Measurements from ENCODE around the gene ZMYM2. TPM values are rescaled to one million over a fixed set of nuclear protein-coding genes. Genes with fewer than 3 reads are reported as not detected.

The ZMYM2 gene
- total and polyA plus RNA-seq, 4 donors = 14.0 to 212 (median 38.5) TPM

DNA sequence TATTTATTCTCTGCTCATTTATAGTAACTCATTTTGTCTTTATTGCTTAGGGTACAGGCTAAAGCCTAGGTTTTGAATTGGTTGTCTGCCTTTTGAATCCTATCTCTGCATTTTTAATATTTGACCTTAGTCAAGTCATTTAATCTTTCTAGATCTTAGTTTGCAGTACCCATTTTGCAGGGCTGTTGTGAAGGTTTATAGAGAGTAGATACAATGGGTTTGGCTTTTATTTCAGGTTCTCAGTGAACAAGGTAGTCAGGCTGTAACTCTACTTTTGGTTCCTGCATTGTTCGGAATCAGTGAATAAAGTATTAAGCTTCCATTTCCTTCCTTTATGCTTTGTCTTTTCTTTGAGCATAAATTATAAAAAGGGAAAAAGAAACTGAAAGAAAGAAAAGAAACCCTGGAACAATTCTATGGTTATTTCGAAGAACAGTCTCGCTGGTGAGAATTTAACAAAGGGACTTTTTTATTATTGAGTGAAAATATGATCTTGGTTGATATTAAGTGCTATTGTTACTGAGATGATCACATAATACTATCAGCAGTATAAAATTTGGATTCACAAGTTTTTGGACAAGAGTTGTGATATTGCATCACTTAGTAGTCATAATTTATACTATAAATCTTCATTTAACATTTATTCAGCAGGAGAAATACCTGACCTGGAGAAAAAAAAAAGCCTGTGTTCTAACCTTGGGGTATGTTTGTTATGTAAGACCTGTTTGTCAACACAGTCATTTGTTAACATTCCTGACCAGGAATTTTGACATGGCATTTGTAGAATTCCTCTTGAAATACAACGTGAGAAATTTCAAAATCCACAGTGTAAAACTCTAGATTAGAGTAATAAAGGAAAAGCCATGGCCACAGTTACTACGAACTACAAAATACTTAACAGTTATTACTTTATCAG, 91.3 kb downstream of the ZMYM2 start:
- TF ChIP-seq, protein P1, sequence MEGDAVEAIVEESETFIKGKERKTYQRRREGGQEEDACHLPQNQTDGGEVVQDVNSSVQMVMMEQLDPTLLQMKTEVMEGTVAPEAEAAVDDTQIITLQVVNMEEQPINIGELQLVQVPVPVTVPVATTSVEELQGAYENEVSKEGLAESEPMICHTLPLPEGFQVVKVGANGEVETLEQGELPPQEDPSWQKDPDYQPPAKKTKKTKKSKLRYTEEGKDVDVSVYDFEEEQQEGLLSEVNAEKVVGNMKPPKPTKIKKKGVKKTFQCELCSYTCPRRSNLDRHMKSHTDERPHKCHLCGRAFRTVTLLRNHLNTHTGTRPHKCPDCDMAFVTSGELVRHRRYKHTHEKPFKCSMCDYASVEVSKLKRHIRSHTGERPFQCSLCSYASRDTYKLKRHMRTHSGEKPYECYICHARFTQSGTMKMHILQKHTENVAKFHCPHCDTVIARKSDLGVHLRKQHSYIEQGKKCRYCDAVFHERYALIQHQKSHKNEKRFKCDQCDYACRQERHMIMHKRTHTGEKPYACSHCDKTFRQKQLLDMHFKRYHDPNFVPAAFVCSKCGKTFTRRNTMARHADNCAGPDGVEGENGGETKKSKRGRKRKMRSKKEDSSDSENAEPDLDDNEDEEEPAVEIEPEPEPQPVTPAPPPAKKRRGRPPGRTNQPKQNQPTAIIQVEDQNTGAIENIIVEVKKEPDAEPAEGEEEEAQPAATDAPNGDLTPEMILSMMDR (IDR thresholded peaks at IDR 0.05; ENCODE audit: control extremely low read depth, extremely low read depth) = no peak
- peaks cover 0 to 23% (median 7%) of the 10 kb centered on the region in 4 donors for H3K36me3 ChIP-seq (ENCODE audit: control insufficient read depth in 4 of 4, insufficient read depth in 4 of 4, low read length in 4 of 4)
- no peak for DNase-seq
- H3K4me3 ChIP-seq = no peak overlapping the region
- ATAC-seq (ENCODE audit: insufficient read depth, low FRiP score) = no peak
- WGBS, 2 donors = 46 to 53% methylated on average over 5 of the region's 5 CpGs
- H3K9me3 ChIP-seq (ENCODE audit: control insufficient read depth in 4 of 4, insufficient read depth in 3 of 4, low read length in 3 of 4) = no peaks in the 10 kb centered on the region
- no peaks in the 10 kb centered on the region for H3K27me3 ChIP-seq (ENCODE audit: control insufficient read depth in 3 of 3, insufficient read depth in 3 of 3, low read length in 2 of 3)
- no peak overlapping the region for H3K9ac ChIP-seq (ENCODE audit: insufficient read depth in 1 of 2, low read length in 2 of 2)
- no peak overlapping the region for H3K27ac ChIP-seq (ENCODE audit: low read depth in 1 of 2, low read length in 1 of 2)
- peaks cover 0 to 4% (median 0%) of the 10 kb centered on the region in 5 donors for H3K4me1 ChIP-seq (ENCODE audit: control insufficient read depth in 5 of 5, insufficient read depth in 5 of 5, low read length in 5 of 5)

DNA sequence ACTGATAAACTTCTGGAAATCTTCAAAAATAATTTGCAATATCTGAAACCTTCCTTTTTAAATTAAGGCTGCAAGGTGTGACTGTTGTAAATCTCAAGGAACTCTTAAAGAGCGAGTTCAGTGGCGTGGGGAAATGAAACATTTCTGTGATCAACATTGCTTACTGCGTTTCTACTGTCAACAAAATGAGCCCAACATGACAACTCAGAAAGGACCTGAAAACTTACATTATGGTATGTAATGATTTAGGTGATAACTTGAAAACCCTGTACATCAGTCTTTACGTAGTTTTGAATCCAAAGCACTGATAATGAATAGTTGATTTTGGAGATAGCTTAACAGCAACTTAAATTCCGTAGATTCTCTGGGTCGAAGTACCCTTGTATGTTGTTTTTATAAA, 92.8 kb downstream of the ZMYM2 start:
- TF ChIP-seq, protein P1 (IDR thresholded peaks at IDR 0.05; ENCODE audit: control extremely low read depth, extremely low read depth) = no peak
- DNase-seq (no peak), ATAC-seq (ENCODE audit: insufficient read depth, low FRiP score) (no peak)
- Histone ChIP-seq H3K27ac (ENCODE audit: low read depth in 1 of 2, low read length in 1 of 2) (no peak overlapping the region), H3K36me3 (ENCODE audit: control insufficient read depth in 4 of 4, insufficient read depth in 4 of 4, low read length in 4 of 4) (peaks cover 2 to 32% (median 11%) of the 10 kb centered on the region in 4 donors), H3K27me3 (ENCODE audit: control insufficient read depth in 3 of 3, insufficient read depth in 3 of 3, low read length in 2 of 3) (no peaks in the 10 kb centered on the region), H3K9me3 (ENCODE audit: control insufficient read depth in 4 of 4, insufficient read depth in 3 of 4, low read length in 3 of 4) (no peaks in the 10 kb centered on the region), H3K9ac (ENCODE audit: insufficient read depth in 1 of 2, low read length in 2 of 2) (no peak overlapping the region), H3K4me1 (ENCODE audit: control insufficient read depth in 5 of 5, insufficient read depth in 5 of 5, low read length in 5 of 5) (peaks cover 0 to 13% (median 0%) of the 10 kb centered on the region in 5 donors), H3K4me3 (no peak overlapping the region)
- 87 to 98% methylated on average over 6 of the region's 6 CpGs for WGBS, 2 donors

DNA sequence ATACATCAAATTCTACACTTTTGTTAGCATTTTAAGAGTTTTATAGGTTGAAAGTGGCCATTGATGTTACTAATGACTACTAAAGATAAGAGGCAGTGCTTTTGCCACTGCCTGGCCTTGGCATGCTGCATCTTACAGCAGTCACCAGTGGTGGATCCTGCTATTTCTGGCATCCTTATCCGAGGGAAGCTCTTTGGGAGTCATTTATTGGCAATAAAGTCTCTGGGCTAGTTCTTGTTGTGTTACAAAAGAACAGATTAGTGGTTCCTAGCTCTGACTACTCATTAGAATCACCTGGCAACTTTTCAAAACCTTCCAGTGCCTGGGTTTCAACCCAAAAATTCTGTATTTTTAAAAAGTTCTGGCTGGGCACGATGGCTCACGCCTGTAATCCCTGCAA, 94.5 kb downstream of the ZMYM2 start:
- DNase-seq (no peak), ATAC-seq (ENCODE audit: insufficient read depth, low FRiP score) (no peak)
- WGBS, 2 donors = 91 to 97% methylated on average over 3 of the region's 3 CpGs
- Histone ChIP-seq H3K27ac (ENCODE audit: low read depth in 1 of 2, low read length in 1 of 2) (no peak overlapping the region), H3K4me3 (no peak overlapping the region), H3K4me1 (ENCODE audit: control insufficient read depth in 5 of 5, insufficient read depth in 5 of 5, low read length in 5 of 5) (peaks cover 0 to 13% (median 0%) of the 10 kb centered on the region in 5 donors), H3K27me3 (ENCODE audit: control insufficient read depth in 3 of 3, insufficient read depth in 3 of 3, low read length in 2 of 3) (no peaks in the 10 kb centered on the region), H3K36me3 (ENCODE audit: control insufficient read depth in 4 of 4, insufficient read depth in 4 of 4, low read length in 4 of 4) (peaks cover 4 to 44% (median 14%) of the 10 kb centered on the region in 4 donors), H3K9ac (ENCODE audit: insufficient read depth in 1 of 2, low read length in 2 of 2) (no peak overlapping the region), H3K9me3 (ENCODE audit: control insufficient read depth in 4 of 4, insufficient read depth in 3 of 4, low read length in 3 of 4) (no peaks in the 10 kb centered on the region)
- TF ChIP-seq, protein P1 (IDR thresholded peaks at IDR 0.05; ENCODE audit: control extremely low read depth, extremely low read depth) = no peak

Measured in lung (tissue), 12 donors.